ENCODE results near the gene SLC30A2.
"Not testable (repeated sequence)": the region's sequence is repeated elsewhere in the genome, so short reads cannot be mapped to it uniquely, and the experiment has no call there.

The SLC30A2 gene, protein sequence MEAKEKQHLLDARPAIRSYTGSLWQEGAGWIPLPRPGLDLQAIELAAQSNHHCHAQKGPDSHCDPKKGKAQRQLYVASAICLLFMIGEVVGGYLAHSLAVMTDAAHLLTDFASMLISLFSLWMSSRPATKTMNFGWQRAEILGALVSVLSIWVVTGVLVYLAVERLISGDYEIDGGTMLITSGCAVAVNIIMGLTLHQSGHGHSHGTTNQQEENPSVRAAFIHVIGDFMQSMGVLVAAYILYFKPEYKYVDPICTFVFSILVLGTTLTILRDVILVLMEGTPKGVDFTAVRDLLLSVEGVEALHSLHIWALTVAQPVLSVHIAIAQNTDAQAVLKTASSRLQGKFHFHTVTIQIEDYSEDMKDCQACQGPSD

GRCh38 chr1:26045722-26046245, at the start of gene SLC30A2:
Gene SLC30A2 (minus strand): TSS chr1:26046118. CDS start chr1:26045896, 222 bp downstream.
- DNase-seq (ENCODE audit: low read depth): no peak

DNA sequence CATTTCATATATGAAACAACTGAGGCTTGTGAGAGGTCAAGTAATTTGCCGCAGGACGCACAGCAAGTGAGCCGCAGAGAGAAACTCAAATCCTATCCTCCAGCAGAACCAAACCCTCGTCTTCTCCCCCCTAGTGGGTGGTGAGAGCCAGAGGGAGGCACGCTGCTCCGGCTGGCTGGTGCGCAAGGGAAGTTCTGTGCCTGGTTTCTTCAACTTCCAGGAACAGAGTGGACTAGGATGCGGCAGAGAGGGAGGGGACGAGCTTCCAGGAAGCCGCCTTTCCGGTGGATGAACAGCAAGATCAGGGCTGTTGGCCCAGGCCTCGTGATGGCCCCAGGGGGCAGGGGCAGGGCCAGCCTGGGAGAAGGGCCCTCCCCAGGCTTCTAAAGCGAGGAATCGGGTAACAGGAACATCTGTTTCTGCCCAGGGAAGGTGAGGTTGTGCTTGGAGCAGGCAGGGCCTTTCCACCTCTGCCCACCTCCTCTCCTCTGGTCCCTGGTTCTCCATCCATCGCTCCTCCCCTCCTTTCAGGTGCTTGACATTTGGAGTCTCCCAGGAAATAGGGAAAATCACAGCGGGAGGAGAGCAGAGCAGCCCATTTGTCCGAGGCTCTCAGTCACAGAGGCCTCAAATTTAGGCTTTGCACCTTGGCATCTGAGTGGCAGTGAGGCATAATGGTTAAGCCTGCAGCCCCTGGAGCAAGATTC, 48.9 kb upstream of the SLC30A2 start:
- peak; percentile 32 for DNase-seq (ENCODE audit: low read depth)

- peak; percentile 34 for DNase-seq (ENCODE audit: low read depth)
Measured at GRCh38 chr1:26094076-26094669, 48.3 kb upstream of the SLC30A2 start.

DNA sequence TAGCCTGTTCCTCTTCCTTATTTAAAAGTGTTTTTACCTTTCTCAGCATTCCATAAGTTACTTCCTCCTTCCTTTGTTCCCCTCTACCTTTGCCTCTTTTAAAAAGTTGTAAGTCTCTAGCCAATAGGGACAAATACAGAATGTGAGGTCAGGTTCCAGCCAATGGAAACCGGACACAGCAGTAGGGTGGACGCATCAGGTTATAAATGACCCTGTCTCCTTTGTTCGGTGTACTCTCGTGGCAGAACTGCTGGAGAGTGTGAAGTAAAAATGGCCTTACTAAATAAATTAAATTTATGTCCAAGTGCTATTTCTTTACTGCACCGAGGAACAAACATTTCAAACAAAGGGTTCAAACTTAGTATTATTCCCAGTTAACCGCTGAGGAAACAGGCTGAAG, 47.7 kb upstream of the SLC30A2 start:
- not testable (repeated sequence) for DNase-seq (ENCODE audit: low read depth)

- no peak for DNase-seq (ENCODE audit: low read depth)
Measured at GRCh38 chr1:26092422-26092821, 46.5 kb upstream of the SLC30A2 start.

- no peak for DNase-seq (ENCODE audit: low read depth)
Measured at GRCh38 chr1:26090893-26091292, 45.0 kb upstream of the SLC30A2 start.

DNA sequence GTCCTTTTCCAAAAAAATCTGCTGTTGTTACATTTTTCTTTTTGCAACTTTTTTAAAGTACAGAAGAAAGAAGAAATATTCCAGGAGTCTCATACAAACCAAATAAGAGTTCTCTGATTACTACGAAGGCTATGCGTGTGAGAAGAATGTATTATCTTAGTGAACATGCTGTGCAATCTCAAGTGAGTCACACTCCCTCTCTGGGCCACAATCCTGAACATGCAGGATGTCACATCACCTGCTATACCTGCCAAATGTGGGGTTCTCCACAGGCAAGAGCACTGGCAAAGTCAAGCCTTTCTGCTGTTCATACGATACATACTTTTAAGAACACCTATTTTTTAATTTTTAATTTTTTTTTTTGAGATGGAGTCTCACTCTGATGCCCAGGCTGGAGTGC, 43.2 kb upstream of the SLC30A2 start:
- no peak for DNase-seq (ENCODE audit: low read depth)

GRCh38 chr1:26084844-26085243, 38.9 kb upstream of the SLC30A2 start:
- no peak for DNase-seq (ENCODE audit: low read depth)

DNA sequence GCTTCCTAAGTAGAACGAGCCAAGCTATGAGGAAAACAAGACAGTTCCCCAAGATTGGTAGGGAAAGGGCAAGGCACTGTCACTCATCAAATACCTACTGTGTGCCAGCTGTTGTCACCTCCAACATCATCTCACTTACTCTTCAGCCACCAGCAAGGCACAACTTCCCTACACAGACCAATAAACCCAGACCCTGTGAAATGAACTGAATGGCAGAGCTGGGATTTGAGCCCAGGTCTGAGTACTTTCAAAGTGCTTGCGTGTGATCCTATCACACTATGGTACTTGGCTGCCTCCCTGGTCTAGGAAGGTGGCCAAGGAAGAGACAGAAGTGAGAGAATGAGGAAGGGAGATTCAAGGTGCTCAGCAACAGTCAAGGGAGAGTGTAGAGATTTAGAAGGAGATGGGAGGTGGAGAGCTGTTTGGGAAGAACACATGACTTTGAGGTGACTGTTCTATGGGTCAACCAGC, 38.2 kb upstream of the SLC30A2 start:
- no peak for DNase-seq (ENCODE audit: low read depth)

DNA sequence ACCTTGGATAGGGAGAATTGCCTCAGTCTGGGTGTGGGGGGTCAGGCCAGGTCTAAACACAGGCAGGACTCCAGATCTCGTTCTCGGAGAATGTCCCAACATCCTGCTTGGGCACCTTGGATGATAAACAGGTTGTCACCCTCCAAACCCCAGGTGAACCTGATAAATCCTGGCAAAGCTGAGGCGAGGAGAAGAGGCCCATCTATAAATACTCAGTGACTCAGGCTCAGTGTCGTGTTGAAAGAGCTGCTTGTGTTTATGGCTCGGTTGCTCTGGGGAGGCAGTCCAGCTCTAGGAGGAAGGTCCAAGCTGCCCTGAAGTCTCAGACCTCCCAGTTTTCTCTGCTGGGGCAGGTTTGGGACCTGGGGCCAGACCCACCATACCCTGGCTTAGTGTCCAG, 37.3 kb upstream of the SLC30A2 start:
- DNase-seq (ENCODE audit: low read depth): peak; percentile 62

DNA sequence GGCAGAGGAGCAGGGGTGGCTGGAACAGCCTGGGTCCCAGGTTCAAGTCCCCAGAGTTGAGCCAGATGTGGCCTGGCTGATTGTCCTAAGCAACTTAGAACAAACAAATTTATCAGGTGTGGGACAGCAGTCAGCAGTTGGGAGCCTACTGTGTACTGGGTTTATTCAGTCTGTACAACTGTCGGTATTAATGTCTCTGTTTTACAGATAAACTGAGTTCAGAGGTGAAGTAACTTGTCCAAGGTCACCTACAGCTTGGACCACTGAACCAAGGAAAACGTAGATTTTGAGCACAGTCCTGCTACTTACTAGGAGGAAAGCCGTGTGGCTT, 36.1 kb upstream of the SLC30A2 start:
- DNase-seq (ENCODE audit: low read depth): no peak

- DNase-seq (ENCODE audit: low read depth): no peak
Measured at GRCh38 chr1:26081267-26082019, 35.5 kb upstream of the SLC30A2 start.

DNA sequence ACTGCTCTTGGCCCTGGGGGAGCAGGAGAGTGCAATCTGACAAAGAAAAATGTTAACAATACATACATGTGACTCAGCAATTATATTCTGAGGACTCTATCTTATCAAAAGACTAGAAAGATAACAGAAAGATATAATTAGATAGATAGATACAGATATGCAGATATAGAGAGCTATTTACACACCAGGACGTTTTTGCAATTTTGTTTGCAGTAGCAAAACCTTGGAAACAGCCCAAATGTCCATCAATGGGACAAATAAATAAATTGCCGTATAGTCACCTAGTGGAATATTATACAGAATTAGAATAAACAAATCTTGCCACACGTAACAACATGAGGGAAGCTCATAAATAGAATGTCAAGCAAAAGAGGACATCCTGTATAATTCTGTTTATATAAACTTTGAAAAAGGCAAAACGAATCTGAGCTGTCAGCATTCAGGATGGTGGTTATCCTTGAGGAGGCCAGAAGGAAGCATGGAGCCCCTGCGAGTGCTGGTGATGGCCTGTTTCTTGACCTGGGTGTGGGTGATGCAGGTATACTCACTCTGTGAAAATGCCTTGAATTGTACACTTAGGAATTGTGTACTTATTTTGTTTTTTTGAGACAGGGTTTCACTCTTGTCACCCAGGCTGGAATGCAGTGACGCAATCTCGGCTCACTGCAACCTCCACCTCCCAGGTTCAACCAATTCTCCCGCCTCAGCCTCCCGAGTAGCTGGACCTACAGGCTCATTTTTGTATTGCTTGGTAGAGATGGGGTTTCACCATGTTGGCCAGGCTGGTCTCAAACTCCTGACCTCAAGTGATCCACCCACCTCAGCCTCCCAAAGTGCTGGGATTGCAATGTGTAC, 34.3 kb upstream of the SLC30A2 start:
- DNase-seq (ENCODE audit: low read depth): no peak

DNA sequence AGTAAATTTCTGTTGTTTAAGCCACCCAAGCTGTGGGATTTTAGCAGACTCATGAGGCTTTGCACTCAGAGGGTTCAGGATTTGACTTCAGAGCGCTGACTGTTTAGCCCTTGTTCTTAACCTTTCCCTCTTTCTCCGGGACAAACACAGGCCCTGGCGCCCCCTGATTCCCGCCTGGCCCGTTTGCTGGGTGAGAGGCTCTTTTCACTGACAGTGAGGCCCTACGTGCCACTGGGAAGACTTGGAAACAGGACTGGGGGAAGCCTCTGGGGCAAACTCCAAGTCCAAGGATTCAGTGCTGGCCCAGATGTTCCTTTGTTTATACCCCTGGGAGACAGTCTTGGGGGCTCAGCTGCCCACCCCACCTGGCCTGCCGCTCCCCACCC, 33.3 kb upstream of the SLC30A2 start:
- DNase-seq (ENCODE audit: low read depth): no peak

DNA sequence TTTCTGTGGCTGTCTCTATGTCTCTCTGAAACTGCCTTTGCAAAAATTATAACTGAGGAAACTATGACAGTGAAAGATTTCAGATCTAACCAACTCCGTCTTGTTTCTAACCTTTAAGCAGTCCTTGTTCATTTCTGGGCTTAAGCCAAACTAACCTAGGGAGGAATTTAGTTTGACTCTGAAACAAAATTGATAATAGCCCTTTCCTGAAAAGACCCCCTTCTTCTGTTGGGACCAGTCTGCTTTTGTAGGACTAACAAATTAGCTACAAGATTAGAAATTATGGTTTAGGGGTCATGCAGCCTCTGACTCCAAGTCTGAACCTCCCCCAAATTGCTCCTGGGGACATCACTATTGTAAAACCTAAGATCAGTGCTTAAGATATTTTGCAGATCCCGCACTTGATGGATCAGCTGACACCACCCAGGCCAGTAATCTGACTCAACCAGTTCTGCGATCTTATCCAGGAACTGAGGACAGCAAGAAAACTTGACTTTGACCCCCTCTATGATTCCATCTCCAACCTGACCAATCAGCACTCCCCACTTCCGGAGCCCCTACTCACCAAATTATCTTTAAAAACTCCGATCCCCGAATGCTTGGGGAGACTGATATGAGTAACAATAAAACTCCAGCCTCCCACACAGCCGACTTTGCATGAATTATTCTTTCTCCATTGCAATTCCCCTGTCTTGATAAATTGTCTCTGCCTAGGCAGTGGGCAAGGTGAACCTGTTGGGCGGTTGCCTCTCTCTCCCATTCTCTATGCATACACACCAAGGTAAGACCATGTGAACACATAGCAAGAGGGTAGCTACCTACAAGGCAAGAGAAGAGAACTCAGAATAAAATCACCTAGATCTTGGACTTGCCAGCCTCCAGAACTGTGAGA, 32.6 kb upstream of the SLC30A2 start:
- peak; percentile 21 for DNase-seq (ENCODE audit: low read depth)

DNA sequence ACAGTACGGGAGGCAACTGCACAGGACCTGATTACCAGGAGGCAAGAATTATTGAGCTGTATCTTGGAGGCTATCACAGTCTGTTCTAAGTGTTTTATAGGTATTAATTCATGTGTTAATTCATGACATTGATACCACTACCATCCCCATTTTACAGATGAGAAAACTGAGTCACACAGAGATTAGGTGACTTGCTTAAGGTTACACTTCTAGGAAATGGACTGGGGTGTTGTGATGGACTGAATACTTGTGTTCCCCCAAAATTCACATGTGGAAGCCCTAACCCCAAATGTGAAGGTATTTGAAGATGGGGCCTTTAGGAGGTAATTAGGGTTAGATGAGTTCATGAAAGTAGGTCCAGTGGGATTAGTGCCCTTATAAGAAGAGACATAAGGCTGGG, 31.6 kb upstream of the SLC30A2 start:
- no peak for DNase-seq (ENCODE audit: low read depth)

DNA sequence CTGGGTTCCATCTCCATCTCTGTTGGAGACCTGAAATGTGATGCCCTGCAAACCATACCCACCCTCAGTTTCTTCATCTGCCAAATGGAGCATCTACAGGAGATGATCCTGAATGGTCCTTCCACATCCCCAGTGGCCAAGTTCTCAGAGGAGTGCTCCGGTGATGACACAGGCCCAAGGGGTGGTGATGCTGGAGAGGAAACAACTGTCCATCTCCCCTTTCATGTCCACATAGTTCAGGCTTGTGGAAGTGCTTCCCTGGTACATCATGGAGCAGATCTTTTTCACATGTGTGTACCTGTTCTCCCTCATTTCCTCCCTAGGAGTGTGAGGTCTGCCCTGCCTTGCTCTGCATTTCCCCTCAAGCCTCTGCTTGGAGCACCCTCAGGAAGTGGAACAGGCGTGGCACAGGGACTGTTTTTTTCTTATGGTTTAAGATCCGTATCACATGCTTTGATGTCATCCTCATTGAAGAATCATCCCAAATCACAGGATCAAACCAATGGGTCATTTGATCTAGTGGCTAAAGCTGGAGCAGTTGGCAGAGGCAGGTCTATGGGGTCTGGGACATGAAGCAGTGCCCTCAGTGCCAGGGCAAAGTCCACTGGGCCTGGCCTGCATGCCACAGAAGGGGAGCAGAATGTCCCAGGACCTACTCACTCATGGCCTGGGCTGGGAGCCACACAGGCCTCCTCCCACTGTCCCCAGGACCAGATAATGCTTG, 29.7 kb upstream of the SLC30A2 start:
- DNase-seq (ENCODE audit: low read depth): no peak

DNA sequence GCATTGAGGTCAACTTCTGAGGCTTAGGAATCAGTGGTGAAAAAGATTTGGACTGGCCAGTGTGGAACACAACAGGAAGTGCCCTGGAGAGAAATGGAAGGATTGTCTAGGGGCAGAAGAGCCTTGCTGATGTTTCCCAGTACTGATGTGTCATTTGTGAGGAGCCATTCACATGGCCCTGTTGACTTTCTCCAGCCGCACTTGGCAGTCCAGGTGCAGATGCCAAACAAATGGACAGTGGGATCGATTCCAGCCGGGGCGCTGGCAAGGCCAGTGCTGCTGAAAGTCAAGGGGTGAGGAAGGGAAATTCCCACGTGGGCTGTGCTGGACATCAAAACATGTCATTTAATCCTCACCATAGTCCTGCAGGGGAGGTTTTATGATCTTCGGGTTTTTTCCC, 26.4 kb upstream of the SLC30A2 start:
- no peak for DNase-seq (ENCODE audit: low read depth)

GRCh38 chr1:26070963-26071342, 25.0 kb upstream of the SLC30A2 start:
- no peak for DNase-seq (ENCODE audit: low read depth)

All from amniotic epithelial cell (primary cell).